Adrenal gland (tissue), 12 donors: Measurements from ENCODE around the gene ANXA6. TPM values are rescaled to one million over a fixed set of nuclear protein-coding genes. Genes with fewer than 3 reads are reported as not detected.
A peak's percentile ranks its signal among the peaks of the same experiment; 100 is the strongest.

Source experiments
- DNase-seq, 7 donors: peaks; one replicate each; pipeline ENCODE4 v3.0.0-alpha.2; 2019 to 2020
- H3K27ac ChIP-seq, 5 donors: fragments of 200-600 bp; sonication (generic) in 4 of 5; 1 replicate in 3 of 5; 2 replicates in 2 of 5; pipeline versions ENCODE4 v1.5.1 to v1.8.0; 2016 to 2020; ENCODE audit warnings: mild to moderate bottlenecking in 1 of 5
- H3K27me3 ChIP-seq: fragments of 200-600 bp; 2 replicates; pipeline ENCODE4 v1.8.0; 2021
- H3K36me3 ChIP-seq, 2 donors: fragments of 200-600 bp; replicated peaks in 1 of 2; 1 replicate in 1 of 2; 2 replicates in 1 of 2; pipeline versions ENCODE4 v1.5.1 to v1.8.0; 2018 to 2022
- H3K4me1 ChIP-seq, 2 donors: fragments of 200-600 bp; replicated peaks in 1 of 2; 1 replicate in 1 of 2; 2 replicates in 1 of 2; pipeline versions ENCODE4 v1.5.1 to v1.8.0; 2018 to 2021
- H3K4me3 ChIP-seq, 4 donors: fragments of 200-600 bp; sonication (generic) in 3 of 4; one replicate each; pipeline ENCODE4 v1.5.1; 2016 to 2018
- H3K9me3 ChIP-seq, 3 donors: fragments of 200-600 bp; sonication (generic) in 1 of 3; replicated peaks in 1 of 3; 1 replicate in 2 of 3; 2 replicates in 1 of 3; pipeline versions ENCODE4 v1.5.1 to v1.8.0; 2016 to 2021
- POLR2A ChIP-seq, 2 donors: fragments of 450-650 bp; IDR thresholded peaks; one replicate each; pipeline ENCODE4 v1.6.1; 2017; ENCODE audit warnings: antibody characterized with exemption in 2 of 2, mild to moderate bottlenecking in 2 of 2, moderate library complexity in 1 of 2
- WGBS, 4 donors: extraction: QIAGEN DNeasy Blood & Tissue Kit in 2 of 4; methylation state at CpG; one replicate each; pipeline versions ENCODE4 v1.1.5 to v1.1.7; 2013 to 2017; 5-methylcytosine and 5-hydroxymethylcytosine counted together
- intact Hi-C, 2 donors: fragments of 100-400 bp; cut with DNase I; formaldehyde crosslinking; loops; one replicate each; pipeline versions ENCODE4 v1.14.1 to v1.15.0; 2022 to 2023
- polyA plus RNA-seq, 3 donors: library from polyadenylated mRNA; stranded (reverse); fragments of 200-250 nt in 2 of 3; fragments of 350-450 nt in 1 of 3; fragmentation: Illumina TruSeq in 1 of 3; extraction: RNeasy Lipid Tissue Mini Kit (QIAGEN cat#74804) in 1 of 3; gene quantifications; one replicate each; pipeline ENCODE4 v1.2.3, GENCODE V29; 2013 to 2014
- total RNA-seq, 9 donors: library from RNA; depleted of rRNA in 4 of 9; stranded (reverse); fragments of >200 nt in 4 of 9; fragments of 120-200 nt in 1 of 9; fragmentation: NEBNext Ultra II Directional in 1 of 9; extraction: Animal tissue kit (Norgen Biotek cat#: 25700) in 1 of 9; gene quantifications; one replicate each; pipeline versions ENCODE4 v1.1.0 to v1.2.4, GENCODE V29; 2013 to 2023
- TF ChIP-seq, protein P1 (sequence below), 6 experiments: fragments of 450-650 bp in 4 of 6; fragments of 200-600 bp in 2 of 6; sonication (generic) in 1 of 6; IDR thresholded peaks; 1 replicate in 5 of 6; 2 replicates in 1 of 6; pipeline versions ENCODE4 v1.5.1 to v1.8.0; 2016 to 2021; ENCODE audit warnings: antibody characterized with exemption in 6 of 6, mild to moderate bottlenecking in 2 of 6, moderate library complexity in 1 of 6
- donor health status: healthy with polysubstance abuse.
- donor health status: Bipolar disorder and iron deficiency.
- donor health status: DM: yes; HTN: yes; CAD: no.
- donor health status: DM: no; HTN: no; CAD: no.
- donor health status: DM: no; HTN: no; CAD: no.
- donor health status: DM: yes; HTN: yes; CAD: no.

Gene ANXA6
- total and polyA plus RNA-seq, 12 donors: 115 to 382 (median 212) TPM

DNA sequence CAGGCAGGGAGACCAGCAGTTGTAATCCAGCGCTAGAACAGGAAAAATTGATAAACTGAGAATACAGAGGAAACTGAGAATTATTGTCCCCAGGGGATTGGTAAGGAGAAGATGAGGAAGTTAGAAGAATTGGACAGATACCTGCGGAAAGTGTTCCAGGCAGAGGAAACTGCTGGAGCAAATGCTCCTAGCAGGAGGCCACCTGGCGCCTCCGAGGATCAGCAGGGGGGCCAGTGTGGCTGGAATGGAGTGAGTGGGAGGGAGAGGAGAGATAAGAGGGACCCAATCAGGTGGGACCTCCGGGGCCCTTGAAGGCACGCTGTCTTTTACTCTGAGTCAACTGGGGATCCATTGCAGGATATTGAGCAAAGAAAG lies 695 bp upstream of the ANXA6 start:
- no peaks in the 10 kb centered on the region for H3K9me3 ChIP-seq
- peaks cover 32 to 53% of the 10 kb centered on the region in 2 donors for H3K4me1 ChIP-seq
- peak overlapping the region in 2 of 4 donors; percentile 51 to 94 for H3K4me3 ChIP-seq
- TF ChIP-seq, protein P1, sequence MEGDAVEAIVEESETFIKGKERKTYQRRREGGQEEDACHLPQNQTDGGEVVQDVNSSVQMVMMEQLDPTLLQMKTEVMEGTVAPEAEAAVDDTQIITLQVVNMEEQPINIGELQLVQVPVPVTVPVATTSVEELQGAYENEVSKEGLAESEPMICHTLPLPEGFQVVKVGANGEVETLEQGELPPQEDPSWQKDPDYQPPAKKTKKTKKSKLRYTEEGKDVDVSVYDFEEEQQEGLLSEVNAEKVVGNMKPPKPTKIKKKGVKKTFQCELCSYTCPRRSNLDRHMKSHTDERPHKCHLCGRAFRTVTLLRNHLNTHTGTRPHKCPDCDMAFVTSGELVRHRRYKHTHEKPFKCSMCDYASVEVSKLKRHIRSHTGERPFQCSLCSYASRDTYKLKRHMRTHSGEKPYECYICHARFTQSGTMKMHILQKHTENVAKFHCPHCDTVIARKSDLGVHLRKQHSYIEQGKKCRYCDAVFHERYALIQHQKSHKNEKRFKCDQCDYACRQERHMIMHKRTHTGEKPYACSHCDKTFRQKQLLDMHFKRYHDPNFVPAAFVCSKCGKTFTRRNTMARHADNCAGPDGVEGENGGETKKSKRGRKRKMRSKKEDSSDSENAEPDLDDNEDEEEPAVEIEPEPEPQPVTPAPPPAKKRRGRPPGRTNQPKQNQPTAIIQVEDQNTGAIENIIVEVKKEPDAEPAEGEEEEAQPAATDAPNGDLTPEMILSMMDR (IDR thresholded peaks at IDR 0.05): no peak
- TF ChIP-seq POLR2A (IDR thresholded peaks at IDR 0.05): no peak
- peak in 6 of 7 donors; percentile 33 to 62 (median 40) for DNase-seq
- H3K27me3 ChIP-seq: no peaks in the 10 kb centered on the region
- H3K36me3 ChIP-seq: no peaks in the 10 kb centered on the region
- H3K27ac ChIP-seq: peak overlapping the region in 4 of 5 donors; percentile 53 to 96 (median 78)
- WGBS, 4 donors: 4 to 7% (median 5%) methylated on average over 6 of the region's 6 CpGs
- intact Hi-C loops: no loop called here

DNA sequence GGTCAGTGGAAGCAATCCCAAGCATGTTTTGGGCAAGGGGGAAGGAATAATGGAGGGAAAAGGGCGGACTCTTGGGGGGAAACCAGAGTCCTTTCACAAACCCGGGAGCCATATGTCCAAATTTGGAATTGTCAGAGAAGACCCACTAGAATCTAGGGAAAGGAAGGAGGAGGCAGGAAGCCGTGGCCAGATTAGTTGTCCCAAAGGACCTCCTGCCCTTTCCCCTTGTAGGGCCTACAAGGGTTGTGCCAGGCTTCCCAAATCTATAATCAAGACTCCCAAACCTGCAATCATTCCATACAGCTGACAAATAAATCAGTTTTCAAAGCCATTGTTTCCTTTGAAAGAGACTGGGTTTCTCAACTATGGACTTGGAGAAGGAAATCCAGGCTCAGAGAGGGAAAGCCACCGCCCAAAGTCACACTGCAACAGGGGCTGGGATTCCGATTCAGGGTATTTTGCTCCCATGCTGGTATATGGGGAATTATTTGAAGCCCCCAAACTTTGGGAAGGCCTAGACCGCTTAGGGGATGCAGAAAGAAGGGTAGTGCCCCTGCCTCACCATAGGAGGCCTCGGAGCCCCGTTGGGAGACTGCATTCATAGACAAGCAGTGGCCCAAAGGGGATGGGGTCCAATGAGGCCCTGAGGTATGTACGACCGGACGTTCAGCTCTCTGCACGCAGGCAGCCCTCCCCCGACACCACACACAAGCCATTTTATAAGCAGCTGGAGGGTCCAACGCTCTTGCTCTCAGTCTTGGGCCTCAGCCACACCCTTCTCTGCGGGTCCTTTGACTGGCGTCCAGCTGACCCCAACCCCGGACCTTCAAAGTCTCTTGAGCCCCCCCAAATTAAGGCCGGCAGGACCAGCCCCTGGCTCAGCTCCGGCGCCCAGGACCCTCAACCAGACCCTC lies 815 bp downstream of the ANXA6 start:
- H3K27ac ChIP-seq: peak overlapping the region in 4 of 5 donors; percentile 53 to 96 (median 78)
- intact Hi-C loops: no loop called here
- TF ChIP-seq, protein P1 (IDR thresholded peaks at IDR 0.05): peak in 1 of 6 experiments; percentile 5
- peak in 1 of 2 donors; percentile 10 for TF ChIP-seq POLR2A (IDR thresholded peaks at IDR 0.05)
- 14 to 19% (median 17%) methylated on average over 16 to 20 of the region's 20 CpGs for WGBS, 4 donors
- peaks cover 37 to 58% of the 10 kb centered on the region in 2 donors for H3K4me1 ChIP-seq
- no peaks in the 10 kb centered on the region for H3K27me3 ChIP-seq
- DNase-seq: peak in 5 of 7 donors; percentile 23 to 58 (median 34)
- peak overlapping the region; percentile 33 to 94 (median 60) for H3K4me3 ChIP-seq
- H3K9me3 ChIP-seq: no peaks in the 10 kb centered on the region
- no peaks in the 10 kb centered on the region for H3K36me3 ChIP-seq

DNA sequence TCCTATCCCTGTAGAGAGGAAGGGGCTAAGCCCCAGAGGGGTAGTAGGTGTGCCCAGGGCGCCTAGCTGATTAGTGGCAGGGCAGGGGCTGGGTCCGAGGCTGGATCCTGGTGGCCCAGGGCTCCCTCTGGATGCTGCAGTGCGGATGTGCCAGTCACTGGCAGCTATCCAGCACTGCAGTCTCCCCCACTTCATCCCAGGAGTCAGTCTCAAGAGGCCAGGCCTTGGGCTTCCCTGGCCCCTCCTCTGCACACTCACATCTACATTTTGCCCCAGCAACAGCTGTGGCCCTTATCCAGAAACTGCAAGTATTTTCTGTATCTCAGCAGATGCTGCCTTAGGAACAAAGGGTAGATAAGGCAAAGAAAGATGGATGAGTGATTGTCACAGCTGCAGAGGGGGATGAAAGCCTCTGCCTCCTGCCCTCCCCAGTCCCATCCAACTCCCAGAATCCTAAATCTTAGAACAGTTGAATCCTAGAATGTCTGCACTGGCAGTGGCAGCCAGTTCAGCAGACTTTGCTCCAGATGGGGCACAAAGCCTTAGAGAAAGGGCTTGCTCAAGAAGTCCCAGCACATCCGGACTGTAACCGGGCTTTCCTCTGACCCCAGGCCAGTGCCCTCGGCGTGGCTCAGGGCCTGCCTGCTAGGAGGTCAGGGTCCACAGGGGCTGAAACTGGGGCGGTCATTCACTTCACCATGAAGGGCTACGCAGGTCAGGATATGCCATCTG lies 1.6 kb downstream of the ANXA6 start:
- intact Hi-C loops: no loop called here
- no peaks in the 10 kb centered on the region for H3K9me3 ChIP-seq
- peak overlapping the region in 4 of 5 donors; percentile 53 to 96 (median 78) for H3K27ac ChIP-seq
- no peaks in the 10 kb centered on the region for H3K27me3 ChIP-seq
- no peaks in the 10 kb centered on the region for H3K36me3 ChIP-seq
- peak; percentile 44 to 85 (median 79) for DNase-seq
- H3K4me3 ChIP-seq: peak overlapping the region in 1 of 4 donors; percentile 94
- H3K4me1 ChIP-seq: peaks cover 41 to 66% of the 10 kb centered on the region in 2 donors
- WGBS, 4 donors: 12 to 28% (median 22%) methylated on average over 3 to 9 of the region's 9 CpGs
- TF ChIP-seq, protein P1 (IDR thresholded peaks at IDR 0.05): peak in 1 of 6 experiments; percentile 9
- TF ChIP-seq POLR2A (IDR thresholded peaks at IDR 0.05): peak in 1 of 2 donors; percentile 31
